SK-N-SH (cell line): Measurements from ENCODE around the gene PPP1R14B. TPM values are rescaled to one million over a fixed set of nuclear protein-coding genes. Genes with fewer than 3 reads are reported as not detected.

Source experiments
- CTCF ChIA-PET: fragments of 300-600, 350-600 bp; formaldehyde crosslinking; extraction: SDS; loops from one replicate; lab custom pipeline; 2021; lab: Yijun Ruan, JAX
- POLR2A ChIA-PET: fragments of 350-600 bp; sonication (Branson Sonifier 250); formaldehyde crosslinking; extraction: SDS; loops from one replicate; lab custom pipeline; 2020; ENCODE audit warnings: antibody characterized with exemption, inconsistent platforms; lab: Yijun Ruan, JAX
- DNase-seq: peaks from one replicate; pipeline ENCODE4 v3.0.0; 2012
- H2AFZ ChIP-seq: fragments of 200-600 bp; sonication (generic); 2 replicates; pipeline ENCODE4 v1.8.1; 2016; ENCODE audit warnings: antibody characterized with exemption, mild to moderate bottlenecking, low read depth
- H3F3A ChIP-seq: fragments of 200-600 bp; sonication (generic); replicated peaks from 2 replicates; pipeline ENCODE3; 2016; ENCODE audit warnings: antibody characterized with exemption, mild to moderate bottlenecking; ENCODE audit not compliant: insufficient read depth
- H3K27ac ChIP-seq, 2 experiments: fragments of 200-500 bp in 1 of 2; fragments of 200-600 bp in 1 of 2; sonication (Bioruptor generic) in 1 of 2; sonication (generic), shearing (Covaris generic) in 1 of 2; 2 replicates each; pipeline versions ENCODE4 v1.5.1 to v1.6.1; 2014 to 2016; ENCODE audit warnings: low read depth in 2 of 2, inconsistent platforms in 1 of 2, low read length in 1 of 2, mild to moderate bottlenecking in 1 of 2, mixed read lengths in 1 of 2
- H3K27me3 ChIP-seq: fragments of 200-600 bp; sonication (generic), shearing (Covaris generic); 2 replicates; pipeline ENCODE4 v1.6.1; 2016; ENCODE audit warnings: mixed run types; ENCODE audit not compliant: insufficient read depth
- H3K36me3 ChIP-seq, 2 experiments: fragments of 200-500 bp in 1 of 2; fragments of 200-600 bp in 1 of 2; sonication (Bioruptor generic) in 1 of 2; sonication (generic) in 1 of 2; replicated peaks in 1 of 2; 2 replicates each; pipeline versions ENCODE3 to v1.5.1; 2014 to 2016; ENCODE audit warnings: low read length in 1 of 2, mild to moderate bottlenecking in 1 of 2; ENCODE audit not compliant: insufficient read depth in 2 of 2, control insufficient read depth in 1 of 2
- H3K4me1 ChIP-seq, 2 experiments: fragments of 200-500 bp in 1 of 2; fragments of 200-600 bp in 1 of 2; sonication (Bioruptor generic) in 1 of 2; sonication (generic), shearing (Covaris generic) in 1 of 2; 2 replicates each; pipeline versions ENCODE4 v1.5.1 to v1.6.1; 2014 to 2016; ENCODE audit warnings: low read depth in 1 of 2, low read length in 1 of 2, mixed run types in 1 of 2; ENCODE audit not compliant: insufficient read depth in 2 of 2, control insufficient read depth in 1 of 2
- H3K4me2 ChIP-seq: fragments of 200-600 bp; sonication (generic), shearing (Covaris generic); 2 replicates; pipeline ENCODE4 v1.6.1; 2017; ENCODE audit warnings: mixed run types
- H3K4me3 ChIP-seq, 2 experiments: fragments of 200-500 bp in 1 of 2; fragments of 200-600 bp in 1 of 2; sonication (Bioruptor generic) in 1 of 2; sonication (generic), shearing (Covaris generic) in 1 of 2; 2 replicates each; pipeline versions ENCODE4 v1.5.1 to v1.8.1; 2014 to 2016; ENCODE audit warnings: low read depth in 2 of 2, inconsistent platforms in 1 of 2, low read length in 1 of 2, mild to moderate bottlenecking in 1 of 2, mixed read lengths in 1 of 2, moderate library complexity in 1 of 2
- H3K79me2 ChIP-seq: fragments of 200-600 bp; sonication (generic); 2 replicates; pipeline ENCODE4 v1.8.1; 2017; ENCODE audit warnings: mild to moderate bottlenecking; ENCODE audit not compliant: insufficient read depth
- H3K9ac ChIP-seq: fragments of 200-600 bp; sonication (generic); 2 replicates; pipeline ENCODE4 v1.6.1; 2017; ENCODE audit warnings: mixed run types
- H3K9me2 ChIP-seq: fragments of 200-600 bp; sonication (generic); 2 replicates; pipeline ENCODE4 v1.6.1; 2017; ENCODE audit warnings: mixed run types
- H3K9me3 ChIP-seq: fragments of 200-600 bp; sonication (generic); 2 replicates; pipeline ENCODE4 v1.6.1; 2017; ENCODE audit warnings: mixed run types, mild to moderate bottlenecking, moderate library complexity
- H4K20me1 ChIP-seq: fragments of 200-600 bp; sonication (generic); 2 replicates; pipeline ENCODE4 v1.6.1; 2017; ENCODE audit warnings: mild to moderate bottlenecking, mixed run types; ENCODE audit not compliant: insufficient read depth
- CHD2 ChIP-seq: fragments of 150-350 bp; IDR thresholded peaks from 2 replicates; pipeline ENCODE4 v1.6.1; 2018; ENCODE audit warnings: low read length; ENCODE audit not compliant: partially characterized antibody
- CTCF ChIP-seq: fragments of 200-600 bp; sonication (generic); IDR thresholded peaks from 2 replicates; pipeline ENCODE4 v1.6.1; 2017; ENCODE audit warnings: antibody characterized with exemption, mild to moderate bottlenecking, moderate library complexity
- ELF1 ChIP-seq: IDR thresholded peaks from 2 replicates; pipeline ENCODE4 v1.4.0; 2012
- EP300 ChIP-seq, 2 experiments: IDR thresholded peaks; 2 replicates each; pipeline versions ENCODE4 v1.4.0 to v1.6.1; 2012; ENCODE audit warnings: borderline replicate concordance in 1 of 2, low read depth in 1 of 2, low read length in 1 of 2
- EZH2phosphoT487 ChIP-seq: fragments of 200-600 bp; sonication (generic); IDR thresholded peaks from 2 replicates; pipeline ENCODE4 v1.6.1; 2017; ENCODE audit warnings: low read depth, mixed run types, mild to moderate bottlenecking, antibody characterized with exemption, moderate library complexity, borderline replicate concordance
- FOXJ3 ChIP-seq: sonication (generic); formaldehyde crosslinking; IDR thresholded peaks from 2 replicates; pipeline ENCODE4 v1.5.1; 2020; ENCODE audit warnings: mild to moderate bottlenecking, missing genetic modification reagents
- GABPA ChIP-seq: IDR thresholded peaks from 2 replicates; pipeline ENCODE4 v1.4.0; 2012; ENCODE audit warnings: low read depth, mild to moderate bottlenecking
- JUND ChIP-seq: IDR thresholded peaks from 2 replicates; pipeline ENCODE4 v1.4.0; 2012
- MAX ChIP-seq: IDR thresholded peaks from 2 replicates; pipeline ENCODE4 v1.4.0; 2012; ENCODE audit warnings: low read depth
- MXI1 ChIP-seq: IDR thresholded peaks from 2 replicates; pipeline ENCODE4 v1.6.1; 2012; ENCODE audit warnings: mild to moderate bottlenecking, low read depth, low read length, improper control_type of control experiment
- NFIC ChIP-seq: IDR thresholded peaks from 2 replicates; pipeline ENCODE4 v1.4.0; 2012; ENCODE audit warnings: borderline replicate concordance
- NRF1 ChIP-seq: IDR thresholded peaks from 2 replicates; pipeline ENCODE4 v1.6.1; 2012; ENCODE audit warnings: low read depth, mild to moderate bottlenecking, low read length
- PBX3 ChIP-seq: IDR thresholded peaks from 2 replicates; pipeline ENCODE4; 2012
- RAD21 ChIP-seq: IDR thresholded peaks from 2 replicates; pipeline ENCODE4 v1.6.1; 2012; ENCODE audit warnings: mild to moderate bottlenecking, low read length
- RCOR1 ChIP-seq: fragments of 150-350 bp; IDR thresholded peaks from 2 replicates; pipeline ENCODE4 v1.6.1; 2017; ENCODE audit warnings: antibody characterized with exemption, low read length
- SIN3A ChIP-seq: IDR thresholded peaks from 2 replicates; pipeline ENCODE4 v1.6.1; 2012; ENCODE audit warnings: low read depth, mild to moderate bottlenecking, low read length, moderate library complexity, borderline replicate concordance
- TAF1 ChIP-seq: IDR thresholded peaks from 2 replicates; pipeline ENCODE4 v1.6.1; 2012; ENCODE audit warnings: low read depth, mild to moderate bottlenecking, low read length, moderate library complexity, borderline replicate concordance
- TCF12 ChIP-seq: IDR thresholded peaks from 2 replicates; pipeline ENCODE4 v1.4.0; 2012
- TEAD4 ChIP-seq: IDR thresholded peaks from 2 replicates; pipeline ENCODE4 v1.4.0; 2012; ENCODE audit warnings: mild to moderate bottlenecking, borderline replicate concordance; ENCODE audit not compliant: insufficient read depth
- USF1 ChIP-seq: IDR thresholded peaks from 2 replicates; pipeline ENCODE4 v1.4.0; 2012; ENCODE audit warnings: low read depth, borderline replicate concordance
- ZBTB33 ChIP-seq: IDR thresholded peaks from 2 replicates; pipeline ENCODE4 v1.4.0; 2012; ENCODE audit warnings: low read depth, borderline replicate concordance
- WGBS: methylation state at CpG from one replicate; pipeline ENCODE4 v1.1.6; 2017; ENCODE audit warnings: low lambda C conversion rate; 5-methylcytosine and 5-hydroxymethylcytosine counted together
- polyA plus RNA-seq, 3 experiments: library from polyadenylated mRNA; depleted of rRNA; stranded (reverse); fragments of >200 nt; gene quantifications; 2 replicates each; pipeline ENCODE4 v1.2.3, GENCODE V29; 2012

The PPP1R14B gene
- polyA plus RNA-seq, 1 of the 3 experiments (the other 2 are of a cell fraction), result 523 TPM

GRCh38 chr11:64204464-64204989, 42.2 kb downstream of the PPP1R14B start (continued):
- TF ChIP-seq GABPA (no peak), TAF1 (no peak), USF1 (no peak), CHD2 (peak; percentile 19), ZBTB33 (no peak), JUND (no peak), EZH2phosphoT487 (no peak)
- TF ChIP-seq, all 33 proteins: peak for 9

GRCh38 chr11:64204080-64204440, 42.7 kb downstream of the PPP1R14B start:
- Histone ChIP-seq H3K36me3 (peaks cover 39 to 47% of the 10 kb centered on the region in 2 experiments), H3K9me3 (no peaks in the 10 kb centered on the region), H3K4me1 (peaks cover 4 to 27% of the 10 kb centered on the region in 2 experiments; a peak in 3 of 4 replicates), H3K4me2 (no peak overlapping the region), H3K79me2 (no peaks in the 10 kb centered on the region; the same call in 1 of the 2 replicates), H3F3A (peaks cover 30% of the 10 kb centered on the region), H3K27ac (peak overlapping the region in 1 of 2 experiments; percentile 6; a peak in 1 of 4 replicates), H3K9me2 (no peaks in the 10 kb centered on the region), H4K20me1 (peaks cover 9% of the 10 kb centered on the region), H3K27me3 (no peaks in the 10 kb centered on the region), H3K4me3 (no peak overlapping the region), H3K9ac (no peak overlapping the region), H2AFZ (no peak overlapping the region)
- TF ChIP-seq RCOR1, result no peak
- no peak for TF ChIP-seq MAX
- TF ChIP-seq SIN3A, result no peak
- TF ChIP-seq NFIC, result no peak
- TF ChIP-seq MXI1, result no peak
- TF ChIP-seq ZBTB33, result no peak
- no peak for TF ChIP-seq CTCF
- TF ChIP-seq NRF1, result no peak
- TF ChIP-seq TEAD4, result no peak
- no peak for TF ChIP-seq RAD21
- no peak for TF ChIP-seq ELF1
- no peak for TF ChIP-seq EP300 (IDR thresholded peaks at IDR 0.05; ENCODE audit: borderline replicate concordance in 1 of 2, low read depth in 1 of 2, low read length in 1 of 2)
- TF ChIP-seq TAF1, result no peak
- no peak for TF ChIP-seq PBX3
- TF ChIP-seq TCF12, result no peak
- TF ChIP-seq FOXJ3 (CRISPR knock-in tag), result no peak
- ChIA-PET CTCF (interaction anchor here (0.6 to 5.3 kb wide), 21 partner anchors 9 to 99 kb away, joined by 3 to 52 read pairs (median 6); partner anchors contain the start of genes CATSPERZ, NUDT22, PLCB3 and STIP1), POLR2A (interaction anchor here (0.9 to 2.0 kb wide), 6 partner anchors 9 to 100 kb away, joined by 3 to 5 read pairs (median 4); partner anchors contain the start of gene NUDT22)
- no peak for DNase-seq
- WGBS, result 93% methylated on average over 15 of the region's 16 CpGs
